Measurements from ENCODE around the gene RASL10B. TPM values are rescaled to one million over a fixed set of nuclear protein-coding genes. Genes with fewer than 3 reads are reported as not detected.

Gene RASL10B
- total RNA-seq, 1 donor from 2014 or later: 1.9 TPM

- Histone ChIP-seq H3K4me1 (peaks cover 8% of the 10 kb centered on the region), H3K36me3 (no peaks in the 10 kb centered on the region)
- intact Hi-C loops (cut with DNase I): loop anchor here (10.0 kb wide), 1 partner anchor 128 kb away; no protein-coding TSS in a partner anchor
Observed at GRCh38 chr17:35742896-35743477, 11.5 kb downstream of the RASL10B start.

GRCh38 chr17:35743626-35744328 lies 12.3 kb downstream of the RASL10B start:
- peaks cover 8% of the 10 kb centered on the region for H3K4me1 ChIP-seq
- no peak for ATAC-seq
- no peak overlapping the region for H3K27ac ChIP-seq
- intact Hi-C loops (cut with DNase I): loop anchor here (10.0 kb wide), 1 partner anchor 129 kb away; no protein-coding TSS in a partner anchor
- no peak overlapping the region for H3K4me3 ChIP-seq
- no peaks in the 10 kb centered on the region for H3K9me3 ChIP-seq
- no peak for DNase-seq
- no peaks in the 10 kb centered on the region for H3K36me3 ChIP-seq
- no peak for TF ChIP-seq CTCF (IDR thresholded peaks at IDR 0.05)
- H3K27me3 ChIP-seq (ENCODE audit: low read depth): peaks cover 47% of the 10 kb centered on the region

More at GRCh38 chr17:35742896-35743477, 11.5 kb downstream of the RASL10B start:
- ATAC-seq (no peak), DNase-seq (no peak)
- H3K4me3 ChIP-seq: no peak overlapping the region
- H3K27ac ChIP-seq: no peak overlapping the region
- no peak for TF ChIP-seq CTCF (IDR thresholded peaks at IDR 0.05)
- H3K27me3 ChIP-seq (ENCODE audit: low read depth): peaks cover 40% of the 10 kb centered on the region
- H3K9me3 ChIP-seq: no peaks in the 10 kb centered on the region

GRCh38 chr17:35744830-35745229 lies 13.4 kb downstream of the RASL10B start:
- Histone ChIP-seq H3K36me3 (no peaks in the 10 kb centered on the region), H3K9me3 (no peaks in the 10 kb centered on the region), H3K4me1 (peaks cover 8% of the 10 kb centered on the region), H3K4me3 (no peak overlapping the region), H3K27me3 (ENCODE audit: low read depth) (peaks cover 57% of the 10 kb centered on the region), H3K27ac (no peak overlapping the region)
- no peak for DNase-seq
- TF ChIP-seq CTCF (IDR thresholded peaks at IDR 0.05): no peak
- ATAC-seq: no peak
- intact Hi-C loops (cut with DNase I): loop anchor here (10.0 kb wide), 1 partner anchor 130 kb away; no protein-coding TSS in a partner anchor

- ATAC-seq (no peak), DNase-seq (no peak)
- intact Hi-C loops (cut with DNase I): loop anchor here (10.0 kb wide), 1 partner anchor 130 kb away; no protein-coding TSS in a partner anchor
- H3K9me3 ChIP-seq: no peaks in the 10 kb centered on the region
- no peak for TF ChIP-seq CTCF (IDR thresholded peaks at IDR 0.05)
- no peak overlapping the region for H3K27ac ChIP-seq
- H3K4me1 ChIP-seq: peaks cover 12% of the 10 kb centered on the region
- H3K4me3 ChIP-seq: no peak overlapping the region
- no peaks in the 10 kb centered on the region for H3K36me3 ChIP-seq
- H3K27me3 ChIP-seq (ENCODE audit: low read depth): peaks cover 58% of the 10 kb centered on the region
Observed at GRCh38 chr17:35745246-35745645, 13.8 kb downstream of the RASL10B start.

GRCh38 chr17:35745749-35746320 lies 14.4 kb downstream of the RASL10B start:
- no peaks in the 10 kb centered on the region for H3K36me3 ChIP-seq
- peaks cover 13% of the 10 kb centered on the region for H3K4me1 ChIP-seq
- H3K9me3 ChIP-seq: no peaks in the 10 kb centered on the region
- no peak for TF ChIP-seq CTCF (IDR thresholded peaks at IDR 0.05)
- DNase-seq (no peak), ATAC-seq (no peak)
- H3K27ac ChIP-seq: no peak overlapping the region
- peaks cover 58% of the 10 kb centered on the region for H3K27me3 ChIP-seq (ENCODE audit: low read depth)
- intact Hi-C loops (cut with DNase I): loop anchor here (10.0 kb wide), 1 partner anchor 131 kb away; no protein-coding TSS in a partner anchor
- H3K4me3 ChIP-seq: no peak overlapping the region
